HUDEP-2 (cell line): ENCODE measurements around the gene SMIM38.

Experiments used
- DNase-seq, 76 experiments: peaks; one replicate each; lab custom pipeline; 2025; ENCODE audit not compliant: unreplicated experiment in 76 of 76; lab: John Stamatoyannopoulos, UW

The SMIM38 gene

GRCh38 chr11:69155302-69156234 lies at the start of gene SMIM38:
TSS of gene SMIM38 (plus strand) at chr11:69155935. CDS start at chr11:69157847, 1,912 bp downstream.
- DNase-seq, result no peak

DNA sequence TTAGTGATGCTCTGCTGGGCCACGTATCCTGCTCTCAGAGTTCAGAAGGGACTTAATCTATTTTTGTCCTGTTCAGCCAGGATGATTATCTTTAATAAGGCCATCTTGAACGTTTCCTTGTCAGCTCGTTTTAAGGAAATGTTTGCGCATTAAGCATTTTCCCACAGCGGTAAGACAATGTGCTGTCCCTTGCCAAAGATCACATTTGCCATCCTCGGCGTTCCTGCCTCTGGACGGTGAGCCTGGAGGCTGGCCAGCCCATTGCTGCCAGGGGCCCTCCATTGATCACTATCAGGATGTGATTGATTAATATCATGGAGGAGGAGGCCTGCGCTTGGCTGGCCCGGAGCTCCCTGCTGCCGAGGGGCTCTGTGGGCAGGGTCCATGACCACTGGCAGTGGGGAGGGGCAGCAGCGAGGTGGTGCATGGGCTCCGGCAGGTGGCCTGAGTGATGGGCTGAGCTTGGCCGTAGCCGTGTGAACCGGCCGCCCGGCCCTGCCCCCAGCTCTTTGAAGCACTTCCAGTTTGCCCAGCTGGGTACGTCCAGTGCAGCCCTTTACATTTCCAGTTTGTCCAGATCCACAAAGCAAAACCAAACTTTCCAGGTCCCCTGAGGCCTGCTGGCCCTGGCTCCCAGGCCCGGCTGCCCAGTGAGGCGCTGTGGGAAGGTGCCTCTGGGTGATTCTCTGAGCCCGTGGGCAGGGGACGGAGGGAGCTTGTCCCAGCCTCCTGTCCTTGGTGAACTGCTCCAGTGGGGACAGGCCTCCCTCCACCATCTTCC lies 49.5 kb upstream of the SMIM38 start:
- DNase-seq, result no peak

GRCh38 chr11:69107413-69107812 lies 48.3 kb upstream of the SMIM38 start:
- no peak for DNase-seq

- DNase-seq, result no peak
Observed at GRCh38 chr11:69108030-69108429, 47.7 kb upstream of the SMIM38 start.

DNA sequence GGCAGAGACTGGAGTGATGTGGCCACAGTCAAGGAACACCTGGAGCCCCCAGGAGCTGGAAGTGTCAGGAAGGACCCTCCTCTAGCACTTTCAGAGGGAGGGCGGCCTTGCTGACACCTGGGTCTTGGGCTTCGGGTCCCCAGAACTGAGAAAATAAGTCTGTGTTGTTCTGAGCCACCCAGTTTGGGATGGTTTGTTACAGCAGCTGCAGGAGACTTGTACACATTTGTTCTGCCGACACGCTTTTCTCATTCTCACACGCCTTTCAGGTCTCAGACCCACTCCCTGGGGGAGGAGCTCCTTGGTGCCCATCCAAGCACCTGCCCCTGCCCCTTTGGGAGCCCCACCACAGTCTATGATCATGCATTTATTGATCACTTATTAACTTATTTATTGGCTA lies 47.2 kb upstream of the SMIM38 start:
- no peak for DNase-seq

DNA sequence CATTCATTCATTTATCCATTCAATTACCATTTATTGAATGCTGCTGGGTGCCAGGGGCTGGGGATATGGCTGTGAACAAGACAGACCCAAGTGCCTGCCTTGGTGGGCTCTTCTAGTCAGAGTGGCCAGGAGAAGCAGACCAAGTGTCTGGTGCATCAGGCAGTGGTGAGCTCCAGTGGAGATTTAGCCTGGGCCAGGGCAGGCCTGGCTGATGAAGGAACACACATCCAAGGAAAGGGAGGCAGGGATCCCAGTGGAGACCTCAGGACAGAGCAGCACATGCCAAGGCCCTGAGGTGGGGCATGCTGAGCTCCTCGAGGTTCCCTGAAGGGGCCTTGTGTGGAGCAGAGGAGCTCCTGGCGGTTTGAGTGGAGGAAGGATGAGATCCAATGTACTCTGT lies 46.6 kb upstream of the SMIM38 start:
- DNase-seq, result no peak

DNA sequence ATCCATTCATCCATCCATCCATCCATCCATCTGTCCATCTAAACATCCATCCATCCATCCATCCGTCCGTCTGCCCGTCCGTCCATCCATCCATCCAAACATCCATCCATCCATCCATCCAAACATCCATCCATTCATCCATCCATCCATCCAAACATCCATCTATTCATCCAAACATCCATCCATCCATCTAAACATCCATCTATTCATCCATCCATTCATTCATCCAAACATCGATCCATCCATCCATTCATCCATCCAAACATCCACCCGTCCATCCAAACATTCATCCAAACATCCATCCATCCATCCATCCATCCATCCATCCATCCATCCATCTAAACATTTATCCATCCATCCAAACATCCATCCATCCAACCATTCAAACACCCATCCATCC lies 45.3 kb upstream of the SMIM38 start:
- no peak for DNase-seq

DNA sequence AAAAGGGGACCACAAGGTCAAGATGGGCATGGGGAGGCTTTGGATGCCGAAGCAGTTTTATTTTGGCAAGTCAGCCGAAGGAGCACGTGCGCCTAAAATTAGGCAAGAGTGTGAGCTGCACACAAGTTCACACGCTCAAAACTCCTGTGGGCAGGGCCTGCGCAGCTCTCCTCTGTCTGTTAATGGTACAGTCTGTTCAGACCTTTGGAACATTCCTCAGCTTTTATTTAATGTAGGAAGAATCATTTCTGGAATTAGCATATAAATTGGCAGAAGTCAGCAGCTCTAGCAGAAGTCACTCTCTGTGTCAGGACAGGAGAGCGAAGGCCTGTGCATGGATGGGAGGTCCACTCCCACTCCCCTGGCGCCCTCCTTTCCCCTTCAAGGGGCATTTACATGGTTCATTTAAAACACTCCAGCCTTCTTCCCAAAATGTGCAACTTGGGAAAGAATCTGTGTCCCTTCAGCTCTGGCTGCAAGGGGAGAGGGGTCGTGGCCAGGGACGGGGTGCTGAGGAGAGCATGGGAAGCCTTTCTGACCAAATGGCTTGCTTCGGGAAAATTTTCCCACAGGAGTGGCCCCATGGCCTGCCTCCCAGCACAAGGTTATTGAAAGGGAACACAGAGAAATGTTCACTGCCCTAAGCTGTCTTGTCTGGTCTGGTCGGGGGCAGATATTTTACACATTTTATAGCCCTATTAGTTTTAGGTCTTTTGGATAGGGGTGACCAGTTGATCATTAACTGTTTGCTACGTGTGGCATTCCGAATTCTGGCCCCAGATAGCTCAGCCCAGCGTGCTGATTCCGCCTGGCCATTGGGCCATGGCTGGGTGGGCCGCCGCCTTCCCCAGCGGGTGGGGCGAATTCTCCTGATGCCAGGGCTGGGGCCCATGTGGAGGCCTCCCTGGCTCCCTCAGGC lies 43.9 kb upstream of the SMIM38 start:
- no peak for DNase-seq

DNA sequence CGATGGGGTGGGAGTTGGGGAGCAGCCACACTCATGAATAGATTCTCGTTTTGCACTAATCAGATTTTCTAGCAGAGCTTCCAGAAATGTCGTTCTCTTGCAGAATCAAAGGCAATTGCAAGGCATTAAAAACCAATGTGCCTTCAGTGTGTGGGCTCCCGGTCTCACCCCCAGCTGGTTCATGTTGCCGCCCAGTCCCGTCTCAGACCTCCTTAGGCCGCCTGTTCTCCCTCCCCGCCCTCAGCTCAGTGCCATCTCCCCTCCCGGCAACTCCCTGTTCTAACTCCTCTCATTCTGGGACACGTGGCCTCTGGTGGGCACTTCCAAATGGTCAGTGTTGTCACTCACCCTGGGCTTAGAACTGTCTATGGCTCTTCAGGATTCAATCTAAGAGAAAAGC lies 42.5 kb upstream of the SMIM38 start:
- DNase-seq, result no peak

GRCh38 chr11:69113646-69114340 lies 41.9 kb upstream of the SMIM38 start:
- DNase-seq, result no peak

DNA sequence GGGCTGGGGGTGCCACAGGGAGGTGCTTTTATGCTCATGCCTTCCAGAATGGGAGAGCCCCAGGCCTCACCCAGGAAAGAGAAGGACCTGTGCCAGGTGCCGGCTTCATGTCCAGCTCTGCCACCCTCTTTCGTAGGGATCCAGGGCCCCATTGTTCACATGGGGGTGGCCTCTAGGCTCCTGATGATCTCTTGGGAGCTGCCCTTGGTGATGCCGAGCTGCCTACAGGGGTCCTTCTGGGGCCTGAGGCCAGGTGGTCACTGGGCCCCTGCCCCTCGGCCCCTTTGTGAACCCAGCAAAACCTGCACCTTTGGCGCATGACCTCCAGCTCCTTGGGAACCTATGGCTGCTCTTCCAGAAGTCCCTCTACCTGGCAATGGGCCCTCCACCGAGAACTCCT lies 41.4 kb upstream of the SMIM38 start:
- DNase-seq, result no peak

GRCh38 chr11:69114811-69115523 lies 40.8 kb upstream of the SMIM38 start:
- no peak for DNase-seq

GRCh38 chr11:69115586-69116560 lies 39.9 kb upstream of the SMIM38 start:
- DNase-seq, result no peak

GRCh38 chr11:69116671-69117070 lies 39.1 kb upstream of the SMIM38 start:
- DNase-seq, result no peak

GRCh38 chr11:69119190-69119589 lies 36.5 kb upstream of the SMIM38 start:
- no peak for DNase-seq

GRCh38 chr11:69120096-69120875 lies 35.4 kb upstream of the SMIM38 start:
- no peak for DNase-seq

DNA sequence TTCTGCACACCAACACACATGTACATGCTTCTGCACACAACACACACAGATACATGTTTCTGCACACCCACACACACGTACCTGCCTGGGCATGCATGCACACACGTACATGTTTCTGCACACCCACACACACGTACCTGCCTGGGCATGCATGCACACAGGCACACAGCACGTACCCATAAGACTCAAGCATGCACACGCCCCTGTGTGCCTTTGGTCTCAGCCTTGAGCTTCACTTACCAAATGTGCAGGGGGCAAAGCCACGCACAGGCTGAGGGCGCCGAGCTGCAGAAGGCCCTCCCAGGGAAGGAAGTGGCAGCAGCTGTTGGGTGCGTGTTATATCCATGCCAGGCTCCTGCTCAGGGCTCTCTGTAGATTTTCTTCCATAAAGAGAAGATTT lies 34.7 kb upstream of the SMIM38 start:
- no peak for DNase-seq
